GM21360 (cell line): ENCODE data around the gene MEIG1.
A peak's percentile ranks its signal among the peaks of the same experiment; 100 is the strongest.
"Not testable (repeated sequence)": the region's sequence is repeated elsewhere in the genome, so short reads cannot be mapped to it uniquely, and the experiment has no call there.

ENCODE experiments used
- ATAC-seq: cut with Tn5 transposase; IDR thresholded peaks from one replicate; pipeline ENCODE4 v1.9.1; 2021; ENCODE audit warnings: mild to moderate bottlenecking, moderate library complexity; ENCODE audit not compliant: unreplicated experiment

MEIG1 gene, protein sequence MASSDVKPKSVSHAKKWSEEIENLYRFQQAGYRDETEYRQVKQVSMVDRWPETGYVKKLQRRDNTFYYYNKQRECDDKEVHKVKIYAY

DNA sequence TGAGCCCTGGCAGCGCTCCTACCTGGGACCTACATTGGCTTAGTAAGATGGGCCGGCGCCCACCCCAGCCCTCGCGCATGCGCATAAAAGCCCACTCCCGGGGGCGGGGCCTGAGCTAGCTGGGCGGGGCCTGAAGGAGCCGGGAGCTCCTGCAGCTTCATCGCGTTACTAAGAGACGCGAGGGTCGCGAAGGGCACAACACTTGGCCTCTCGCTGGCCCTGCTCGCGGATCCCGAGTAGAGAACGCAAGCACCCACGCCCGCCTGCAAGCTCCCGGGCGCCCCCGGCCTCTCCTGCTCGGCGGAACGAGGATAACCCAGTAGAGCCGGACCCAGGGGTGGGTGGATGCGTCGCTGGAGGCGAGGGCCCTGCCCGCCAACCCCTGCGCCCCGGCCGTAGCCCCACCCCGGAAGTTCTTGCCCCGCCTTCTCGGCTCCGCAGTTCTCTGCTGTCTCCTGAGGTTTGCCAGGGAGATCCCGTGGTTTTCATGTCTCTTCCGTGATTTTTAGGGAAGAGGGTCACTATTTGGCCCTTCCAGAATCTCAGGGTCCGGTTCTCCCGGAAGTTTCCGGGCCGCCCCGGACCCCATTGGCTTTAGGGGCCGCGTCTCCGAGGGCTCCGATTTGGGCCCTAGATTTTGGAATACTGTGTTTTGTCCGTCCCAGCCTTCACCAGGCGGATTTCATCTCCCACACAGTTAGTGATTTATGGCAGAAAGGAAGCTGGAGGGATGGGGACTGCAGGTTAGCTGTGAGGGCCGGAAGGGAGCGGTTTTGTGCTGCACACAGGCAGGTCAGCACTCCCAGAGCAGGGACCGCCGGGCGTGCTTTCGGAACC is at the start of gene MEIG1:
MEIG1 (plus strand) TSS at position 168 of the 837 bp plus-strand sequence. CDS start 7,081 bp downstream, outside the sequence.
- ATAC-seq: peak; percentile 76

DNA sequence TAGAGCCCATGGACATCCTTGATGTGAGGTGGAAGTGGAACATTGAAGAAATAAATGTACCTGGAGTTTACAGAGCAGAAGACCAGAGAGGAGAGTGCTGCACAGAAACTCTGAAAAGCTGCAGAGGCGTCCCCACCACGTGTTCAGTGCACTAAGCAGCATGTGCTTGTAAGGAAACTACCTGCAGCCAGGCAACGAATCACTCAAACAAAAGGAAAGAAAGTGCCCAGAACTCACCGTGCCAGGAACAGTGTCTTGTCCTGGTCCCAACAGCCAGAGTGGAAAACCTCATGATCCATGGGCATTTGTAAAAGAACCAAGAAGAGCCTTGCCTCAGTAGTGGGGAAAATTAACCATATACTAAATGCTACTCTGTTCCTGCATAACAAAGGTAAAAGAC is 48.2 kb upstream of the MEIG1 start:
- no peak for ATAC-seq

DNA sequence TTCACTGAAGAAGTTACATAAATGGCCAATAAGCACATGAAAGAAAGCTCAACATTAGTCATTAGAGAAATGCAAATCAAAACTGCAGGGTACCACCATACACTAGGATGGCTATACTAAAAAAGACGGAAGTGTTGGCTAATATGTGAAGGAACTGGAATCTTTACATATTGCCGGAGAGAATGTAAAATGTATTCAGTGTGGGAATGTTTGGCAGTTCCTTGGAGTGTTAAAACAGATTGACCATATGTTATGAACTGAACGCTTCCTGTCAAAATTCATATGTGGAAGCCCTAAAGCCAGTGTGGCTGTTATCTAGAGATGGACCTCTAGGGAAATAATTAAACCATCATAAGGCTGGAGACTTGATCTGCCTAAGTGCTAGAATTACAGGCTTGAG is 47.4 kb upstream of the MEIG1 start:
- ATAC-seq: no peak

DNA sequence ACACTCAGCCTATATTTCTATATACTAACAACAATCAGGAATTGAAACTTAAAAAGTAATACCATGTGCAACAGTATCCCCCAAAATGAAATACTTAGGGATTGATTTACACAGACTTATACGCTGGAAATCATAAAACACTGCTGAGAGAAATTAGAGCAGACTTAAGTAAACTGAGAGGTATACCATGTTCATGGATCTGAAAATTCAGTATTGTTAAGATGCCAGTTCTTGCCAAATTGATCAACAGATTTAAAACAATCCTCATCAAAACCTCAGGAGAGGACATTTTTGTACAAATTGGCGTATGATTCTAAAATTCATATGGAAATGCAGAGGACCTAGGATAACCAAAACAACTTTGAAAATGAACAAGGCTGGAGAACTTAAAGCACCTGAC is 42.6 kb upstream of the MEIG1 start:
- no peak for ATAC-seq

DNA sequence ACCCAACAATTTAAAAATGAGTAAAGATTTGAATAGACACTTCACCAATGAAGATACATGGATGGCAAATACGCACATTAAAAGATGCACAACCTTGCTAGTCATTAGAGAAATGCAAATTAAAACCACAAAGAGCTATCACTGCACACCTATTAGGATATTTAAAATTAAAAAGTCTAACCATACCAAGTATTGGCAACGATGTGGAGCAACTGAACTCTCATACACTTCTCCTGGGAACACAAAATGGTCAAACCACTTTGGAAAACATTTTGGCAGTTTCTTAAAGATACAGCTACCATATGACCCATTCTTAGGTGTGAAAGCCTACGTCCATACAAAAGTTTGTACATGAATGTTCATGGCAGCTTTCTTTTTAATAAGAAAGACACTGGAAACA is 41.4 kb upstream of the MEIG1 start:
- no peak for ATAC-seq

DNA sequence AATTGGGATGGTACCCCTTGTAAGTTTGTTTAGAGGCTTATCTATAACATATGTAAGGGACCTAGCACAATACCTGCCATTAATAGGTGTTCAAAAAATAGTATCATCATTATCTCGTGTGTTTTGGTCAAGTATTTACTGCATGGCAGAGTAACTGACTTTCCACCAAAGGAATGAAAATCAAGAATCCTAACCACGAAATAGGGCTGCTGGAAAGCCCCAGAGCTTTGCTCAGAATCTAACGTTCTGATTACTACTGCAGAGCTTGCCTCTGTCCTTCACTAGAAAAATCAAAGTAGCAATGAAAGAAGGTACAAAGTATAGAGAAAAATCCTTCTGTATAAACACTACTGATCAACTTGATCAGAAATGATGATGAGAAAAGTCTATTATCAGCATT is 40.2 kb upstream of the MEIG1 start:
- no peak for ATAC-seq

DNA sequence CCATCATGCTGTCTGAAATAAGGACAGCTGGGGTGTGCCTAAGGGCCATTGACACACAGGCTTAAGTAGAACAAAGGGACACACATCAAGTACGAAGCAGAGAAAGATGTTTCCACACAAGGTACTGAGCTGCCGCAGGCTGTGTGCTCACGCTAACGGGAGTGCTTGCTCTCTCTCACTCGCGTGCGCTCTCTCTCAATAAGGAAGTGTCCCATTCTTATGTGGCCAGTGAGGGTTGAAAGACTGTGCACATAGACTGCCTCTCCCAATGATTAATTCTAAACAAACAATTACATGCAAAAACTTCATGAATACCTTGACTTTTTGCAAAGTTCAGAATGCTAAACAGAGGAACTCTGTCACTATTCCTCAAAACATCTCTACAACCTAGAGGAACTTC is 35.2 kb upstream of the MEIG1 start:
- no peak for ATAC-seq

DNA sequence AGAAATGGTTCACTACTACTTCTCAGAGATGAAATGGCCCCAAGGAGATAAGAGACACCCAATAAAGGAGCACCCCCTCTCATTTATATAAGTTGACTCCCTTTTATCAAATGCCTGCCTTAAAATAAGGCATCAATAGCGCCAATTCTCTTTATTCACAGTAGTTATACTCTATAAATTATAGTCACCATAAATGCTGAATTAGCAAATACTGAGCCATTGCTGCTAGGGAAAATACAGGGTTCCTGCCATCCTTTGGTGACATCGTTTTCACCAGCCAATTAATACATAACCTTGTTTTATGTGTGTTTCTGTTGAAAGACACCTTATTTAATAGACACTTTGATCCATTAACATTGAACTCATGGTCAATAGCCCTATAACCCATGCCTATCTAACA is 33.9 kb upstream of the MEIG1 start:
- ATAC-seq: no peak

DNA sequence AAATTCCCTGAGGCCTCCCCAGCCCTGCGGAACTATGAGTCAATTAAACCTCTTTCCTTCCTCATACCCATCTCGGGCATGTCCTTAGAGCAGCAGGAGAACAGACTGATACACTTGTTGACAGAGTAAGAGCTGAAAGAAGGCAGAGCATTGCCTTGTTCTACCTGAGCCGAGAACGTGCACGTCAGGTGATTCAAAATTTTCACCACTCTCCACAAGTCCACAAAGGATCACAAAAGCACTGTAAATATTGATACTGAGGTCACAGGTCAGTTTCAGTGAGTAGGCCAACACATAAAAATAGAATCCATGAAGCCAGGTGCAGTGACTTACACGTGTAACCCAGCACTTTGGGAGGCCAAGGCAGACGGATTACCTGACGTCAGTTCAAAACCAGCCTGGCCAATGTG is 33.1 kb upstream of the MEIG1 start:
- ATAC-seq: no peak

DNA sequence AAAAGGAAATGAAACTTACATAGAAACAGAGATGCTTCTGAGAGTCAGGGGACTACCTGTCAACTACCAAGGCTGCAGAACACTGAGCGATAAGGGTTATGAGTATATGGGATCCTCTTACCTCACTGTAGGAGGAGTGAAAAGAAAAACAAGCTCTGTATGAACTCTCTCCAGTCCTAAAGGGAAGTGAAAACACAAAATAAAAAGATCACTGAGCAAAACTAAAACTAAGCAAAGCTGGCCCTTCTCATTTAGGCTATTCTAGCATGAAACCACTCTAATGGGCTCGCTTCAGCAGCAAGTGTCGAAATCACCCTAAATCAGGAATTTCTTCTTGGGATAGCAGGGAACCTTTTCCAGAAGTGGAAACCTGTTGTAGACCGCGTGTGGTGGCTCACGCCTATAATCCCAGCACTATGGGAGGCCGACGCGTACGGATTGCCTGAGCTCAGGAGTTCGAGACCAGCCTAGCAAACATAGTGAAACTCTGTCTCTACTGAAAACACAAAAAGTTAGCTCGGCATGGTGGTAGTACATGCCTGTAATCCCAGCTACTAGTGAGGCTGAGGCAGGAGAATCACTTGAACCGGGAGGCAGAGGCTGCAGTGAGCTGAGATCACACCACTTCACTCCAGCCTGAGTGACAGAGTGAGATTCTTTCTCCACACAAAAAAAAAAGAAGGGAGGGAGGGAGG is 32.3 kb upstream of the MEIG1 start:
- ATAC-seq: peak; percentile 97

DNA sequence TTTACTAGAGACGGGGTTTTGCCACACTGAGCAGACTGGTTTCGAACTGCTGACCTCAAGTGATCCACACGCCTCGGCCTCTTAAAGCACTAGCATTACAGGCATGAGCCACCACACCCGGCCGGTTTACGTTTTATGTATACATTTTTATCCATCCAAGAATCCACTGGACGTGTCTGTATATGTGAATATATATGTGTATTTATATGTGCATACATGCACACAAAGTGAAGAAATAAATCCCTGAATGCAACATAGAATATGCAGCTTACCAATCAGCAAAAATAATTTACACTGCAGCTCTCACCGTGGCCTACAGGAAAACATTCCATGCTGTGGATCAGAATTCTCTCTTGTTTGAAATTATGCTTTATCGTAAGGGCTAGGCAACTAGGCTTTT is 28.6 kb upstream of the MEIG1 start:
- ATAC-seq: no peak

DNA sequence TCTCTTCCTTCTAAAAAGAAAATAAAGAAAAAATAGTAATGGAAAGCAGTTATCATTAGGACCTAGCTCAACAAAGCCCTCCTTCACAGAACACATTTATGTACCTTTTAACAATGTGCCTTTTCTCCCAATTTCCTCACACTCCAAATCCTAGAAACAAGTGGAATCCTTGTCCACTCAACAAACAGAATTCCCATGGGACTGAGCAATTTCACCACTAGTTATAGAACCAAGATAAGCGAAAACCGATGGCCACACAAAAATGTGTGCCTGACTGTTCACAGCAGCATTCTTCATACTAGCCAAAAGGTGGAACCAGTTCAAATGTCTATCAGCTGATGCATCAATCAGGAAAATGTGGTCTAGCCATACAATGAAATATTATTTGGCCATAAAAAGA is 22.6 kb upstream of the MEIG1 start:
- no peak for ATAC-seq

DNA sequence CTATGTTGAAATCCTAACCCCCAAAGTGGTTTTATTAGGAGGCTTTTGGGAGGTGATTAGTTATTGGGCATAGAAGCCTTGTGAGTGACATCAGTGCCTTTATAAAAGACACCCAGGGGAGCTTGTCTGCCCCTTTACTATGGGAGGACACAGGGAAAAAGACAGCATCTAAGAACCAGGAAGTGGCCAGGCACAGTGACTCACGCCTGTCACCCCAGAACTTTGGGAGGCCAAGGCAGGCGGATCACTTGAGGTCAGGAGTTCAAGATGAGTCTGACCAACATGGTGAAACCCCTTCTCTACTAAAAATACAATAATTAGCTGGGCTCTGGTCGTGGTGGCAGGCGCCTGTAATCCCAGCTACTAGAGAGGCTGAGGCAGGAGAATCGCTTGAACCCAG is 20.2 kb upstream of the MEIG1 start:
- ATAC-seq: not testable (repeated sequence)

DNA sequence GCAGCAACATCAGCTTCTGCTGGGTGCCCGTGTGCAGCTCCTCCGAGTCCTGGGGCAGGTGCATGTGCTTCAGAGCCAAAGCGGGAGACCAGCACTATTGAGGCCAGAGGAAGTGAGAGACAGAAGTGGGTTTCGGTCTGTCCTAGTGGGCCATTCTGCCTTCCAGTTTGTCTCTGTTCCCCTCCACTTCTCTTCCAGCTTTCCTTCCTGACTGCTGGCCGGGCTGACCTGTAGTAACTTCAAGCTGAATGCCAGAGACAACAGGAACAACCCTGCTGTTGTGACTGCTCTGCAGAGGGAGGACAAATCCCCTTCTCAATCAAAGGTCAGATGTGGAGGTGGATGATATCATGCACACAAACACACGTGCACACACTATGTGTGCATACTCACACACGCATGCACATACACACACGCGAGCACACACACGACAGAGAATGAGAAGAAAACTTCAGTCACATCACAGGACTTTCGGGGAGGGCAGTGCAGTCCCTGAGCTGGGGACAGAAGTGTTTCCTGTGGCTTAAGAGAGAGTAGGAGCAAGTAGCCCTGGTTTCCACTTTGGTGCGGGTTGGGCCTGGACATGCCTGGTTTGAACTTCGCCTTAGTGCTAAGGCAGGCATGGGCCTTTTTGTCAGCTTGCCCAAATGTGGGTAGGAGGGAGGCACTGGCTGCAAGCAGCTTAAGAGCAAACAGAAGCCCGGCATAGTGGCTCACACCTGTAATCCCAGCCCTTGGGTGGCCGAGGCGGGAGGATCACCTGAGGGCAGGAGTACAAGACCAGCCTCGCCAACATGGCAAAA is 16.8 kb upstream of the MEIG1 start:
- peak; percentile 66 for ATAC-seq

DNA sequence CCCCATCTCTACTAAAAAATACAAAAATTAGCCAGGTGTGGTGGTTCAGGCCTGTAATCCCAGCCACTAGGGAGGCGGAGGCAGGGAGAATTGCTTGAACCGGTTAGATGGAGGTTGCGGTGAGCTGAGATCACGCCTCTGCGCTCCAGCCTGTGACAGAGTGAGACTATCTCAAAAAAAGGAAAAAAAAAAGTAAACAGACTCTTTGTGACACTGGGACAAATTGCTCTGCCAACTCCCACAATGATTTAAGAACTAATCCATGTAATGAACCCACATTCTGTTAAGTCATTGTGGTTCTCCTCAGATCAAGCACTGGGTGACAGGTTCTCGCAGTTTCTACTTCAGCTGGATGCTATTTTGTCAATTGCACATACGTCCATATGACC is 16.2 kb upstream of the MEIG1 start:
- not testable (repeated sequence) for ATAC-seq

DNA sequence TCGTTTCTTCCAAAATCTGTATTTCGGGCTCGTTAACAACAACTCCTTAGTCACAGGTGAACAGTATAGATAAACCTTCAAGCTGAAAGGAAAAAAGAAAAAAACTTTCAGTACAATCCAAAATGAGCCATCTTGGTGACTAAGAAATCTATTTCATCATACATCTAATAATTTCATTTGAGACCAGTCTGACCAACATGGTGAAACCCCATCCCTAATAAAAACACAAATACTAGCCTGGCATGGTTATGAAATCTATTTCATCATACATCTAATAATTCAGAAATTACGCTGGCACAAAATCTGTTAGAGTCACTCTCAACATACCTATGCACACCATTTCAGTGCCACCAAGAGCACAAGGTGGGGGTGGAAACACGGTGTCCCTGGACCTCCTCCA is 14.1 kb upstream of the MEIG1 start:
- ATAC-seq: no peak

DNA sequence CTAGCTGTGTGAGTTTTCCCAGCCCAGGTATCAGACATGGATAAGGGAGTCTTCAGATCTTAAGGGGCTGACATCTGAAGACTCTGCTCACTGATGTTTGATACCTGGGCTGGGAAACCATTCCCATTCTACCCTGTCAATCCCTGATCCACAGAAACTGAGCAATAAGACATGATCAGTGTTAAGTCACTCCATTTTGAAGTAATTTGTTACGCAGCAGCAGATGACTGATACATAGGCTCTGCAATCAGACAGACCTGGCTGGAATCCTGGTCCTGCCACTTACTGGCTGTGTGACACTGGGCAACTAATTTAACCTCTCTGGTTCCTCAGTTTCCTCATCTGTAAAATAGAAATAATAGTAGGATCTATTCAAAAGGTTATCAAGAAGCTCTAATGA is 11.9 kb upstream of the MEIG1 start:
- no peak for ATAC-seq

DNA sequence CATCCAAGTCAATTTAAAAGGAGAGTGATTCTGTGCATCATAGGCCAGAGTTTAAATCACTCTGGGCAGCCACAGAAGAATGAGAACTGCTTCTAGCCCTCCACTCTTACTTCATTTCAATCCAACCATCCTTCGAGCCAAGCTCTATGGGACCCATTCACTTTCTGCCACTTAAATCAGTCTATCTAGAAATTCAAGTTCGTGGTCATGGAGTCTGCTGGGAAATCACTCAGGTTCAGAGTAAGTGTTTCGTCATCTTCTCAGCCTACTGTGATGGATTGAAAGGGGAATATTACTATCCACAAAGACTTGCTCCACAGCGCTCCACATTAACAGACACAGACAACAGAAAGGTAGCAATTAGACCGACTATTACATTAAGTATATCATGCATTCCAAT is 9.9 kb upstream of the MEIG1 start:
- no peak for ATAC-seq

DNA sequence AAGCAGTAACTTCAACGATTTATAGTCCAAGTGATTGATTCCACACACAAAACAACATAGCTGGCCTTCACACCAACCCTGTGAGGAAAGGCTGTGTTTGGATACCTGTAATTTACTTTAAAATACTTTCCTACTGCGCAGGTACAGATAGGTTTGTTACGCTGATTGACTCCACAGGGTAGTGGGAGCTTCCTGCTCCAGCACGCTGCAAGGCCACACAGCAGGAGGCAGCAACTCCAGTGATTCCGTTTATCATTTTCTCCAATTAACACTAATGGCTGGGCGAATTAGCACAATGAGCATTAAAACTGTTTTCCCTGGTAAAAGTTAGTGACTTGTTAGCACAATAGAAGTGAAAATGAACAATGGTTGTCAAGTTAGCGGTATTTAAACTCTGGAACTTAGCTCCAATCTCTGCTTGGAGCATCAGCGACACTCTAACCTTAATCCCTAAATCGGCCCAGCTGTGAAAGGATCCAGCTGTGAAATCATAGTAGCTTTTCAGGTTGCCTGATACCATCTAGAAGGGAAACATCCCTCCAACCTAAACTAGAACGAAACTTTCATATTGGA is 6.3 kb upstream of the MEIG1 start:
- no peak for ATAC-seq

DNA sequence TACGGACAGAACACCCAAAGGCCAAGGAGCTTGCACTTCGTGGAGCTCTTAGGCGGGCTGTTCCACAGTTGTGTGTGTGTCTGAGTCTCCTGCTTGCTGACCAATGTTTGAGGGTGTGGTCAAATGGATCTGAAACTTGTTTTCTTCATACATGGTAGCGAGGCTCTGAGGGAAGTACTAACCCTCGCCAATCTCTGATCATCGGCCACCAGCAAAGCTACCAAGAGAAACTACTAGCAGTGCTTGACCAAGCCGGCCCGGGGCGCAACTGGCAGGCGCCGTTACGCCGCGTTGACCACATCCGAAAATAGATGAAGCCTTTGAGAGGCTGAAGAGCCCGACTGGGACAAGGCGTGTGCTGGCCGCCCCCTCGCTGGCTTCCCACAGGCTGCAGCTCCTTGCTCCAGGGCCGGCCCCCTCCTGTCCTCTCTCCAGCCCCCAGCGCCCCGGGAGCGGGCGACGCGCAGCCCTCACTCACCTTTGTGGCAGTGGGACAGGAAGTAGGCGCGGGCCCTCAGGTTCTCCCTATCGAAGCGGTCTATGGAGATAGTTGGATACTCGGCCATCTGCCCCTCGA is 5.7 kb upstream of the MEIG1 start:
- peak; percentile 22 for ATAC-seq
